ENCODE data around the gene HM13.

DNA sequence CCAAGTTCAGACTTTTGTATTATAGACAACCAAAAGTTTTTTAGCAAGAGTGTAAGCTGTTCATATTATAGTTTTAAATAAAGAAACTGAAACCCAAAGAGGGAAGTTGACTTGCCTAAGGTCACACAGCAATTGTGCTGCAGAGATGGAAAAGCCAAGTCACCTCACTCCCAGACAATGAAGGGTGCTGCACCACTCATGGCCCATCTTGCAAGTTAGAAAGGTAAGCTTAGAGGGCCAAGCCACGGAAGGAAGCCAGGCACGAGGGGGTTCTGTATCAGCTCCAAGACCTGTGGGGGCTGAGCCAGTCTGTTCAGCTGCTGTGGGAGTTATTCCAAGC is 40.2 kb upstream of the HM13 start:
- TF ChIP-seq, protein P1, sequence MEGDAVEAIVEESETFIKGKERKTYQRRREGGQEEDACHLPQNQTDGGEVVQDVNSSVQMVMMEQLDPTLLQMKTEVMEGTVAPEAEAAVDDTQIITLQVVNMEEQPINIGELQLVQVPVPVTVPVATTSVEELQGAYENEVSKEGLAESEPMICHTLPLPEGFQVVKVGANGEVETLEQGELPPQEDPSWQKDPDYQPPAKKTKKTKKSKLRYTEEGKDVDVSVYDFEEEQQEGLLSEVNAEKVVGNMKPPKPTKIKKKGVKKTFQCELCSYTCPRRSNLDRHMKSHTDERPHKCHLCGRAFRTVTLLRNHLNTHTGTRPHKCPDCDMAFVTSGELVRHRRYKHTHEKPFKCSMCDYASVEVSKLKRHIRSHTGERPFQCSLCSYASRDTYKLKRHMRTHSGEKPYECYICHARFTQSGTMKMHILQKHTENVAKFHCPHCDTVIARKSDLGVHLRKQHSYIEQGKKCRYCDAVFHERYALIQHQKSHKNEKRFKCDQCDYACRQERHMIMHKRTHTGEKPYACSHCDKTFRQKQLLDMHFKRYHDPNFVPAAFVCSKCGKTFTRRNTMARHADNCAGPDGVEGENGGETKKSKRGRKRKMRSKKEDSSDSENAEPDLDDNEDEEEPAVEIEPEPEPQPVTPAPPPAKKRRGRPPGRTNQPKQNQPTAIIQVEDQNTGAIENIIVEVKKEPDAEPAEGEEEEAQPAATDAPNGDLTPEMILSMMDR (conservative IDR thresholded peaks at IDR 0.05 in 1 of 2, IDR thresholded peaks at IDR 0.05 in 1 of 2; ENCODE audit: extremely low read depth in 1 of 2, insufficient read depth in 1 of 2, low read depth in 1 of 2, low read length in 2 of 2), result no peak
- no peak for TF ChIP-seq EZH2 (IDR thresholded peaks at IDR 0.05; ENCODE audit: borderline replicate concordance, low read length)
